ENCODE measurements around the gene UEVLD. TPM values are rescaled to one million over a fixed set of nuclear protein-coding genes. Genes with fewer than 3 reads are reported as not detected.

Gene UEVLD
- total and polyA plus RNA-seq, 2 donors (not counting 1 experiment from before 2014, with no cell fraction given): 6.3 to 12.8 TPM

DNA sequence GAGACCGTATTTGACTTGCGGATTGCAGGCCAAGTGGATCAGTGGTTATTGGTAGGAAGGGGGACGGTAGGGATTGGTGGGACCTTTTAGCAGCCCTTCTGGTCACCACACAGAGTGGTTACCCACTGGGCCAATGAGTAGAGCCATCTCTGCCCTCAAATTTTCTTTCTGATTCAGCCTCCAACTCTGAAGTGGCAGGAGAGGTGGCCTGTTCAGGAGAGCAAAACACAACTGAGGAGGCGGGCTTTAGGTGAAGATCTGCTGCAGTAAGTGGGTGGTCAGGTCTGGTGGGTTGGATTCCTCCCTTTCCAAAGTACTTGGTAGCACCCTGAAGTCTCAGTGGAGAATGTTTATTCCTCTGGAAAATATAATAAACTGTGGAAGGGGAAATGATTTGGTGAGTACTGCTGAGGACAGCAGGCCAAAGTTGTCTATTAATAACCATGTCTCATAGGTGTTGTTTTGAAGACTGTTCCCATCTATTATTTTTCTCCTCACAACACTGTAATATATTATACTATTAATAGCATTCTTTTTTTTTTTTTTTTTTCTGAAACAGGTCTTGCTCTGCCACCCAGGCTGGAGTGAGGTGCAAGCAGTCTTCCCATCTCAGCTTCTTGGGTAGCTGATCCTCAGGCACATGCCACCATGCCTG, 12.5 kb upstream of the UEVLD start:
- Mint-ChIP-seq H3K4me1 (no peaks in the 10 kb centered on the region), H3K27me3 (no peaks in the 10 kb centered on the region), H3K4me3 (no peak overlapping the region), H3K27ac (no peak overlapping the region), H3K9me3 (ENCODE audit: insufficient read depth) (no peaks in the 10 kb centered on the region)
- Histone ChIP-seq H3K4me3 (ENCODE audit: control extremely low read depth in 1 of 5, extremely low read depth in 1 of 5, insufficient read depth in 1 of 5, low read depth in 2 of 5, low read length in 4 of 5) (no peak overlapping the region), H4K20me1 (ENCODE audit: control insufficient read depth, insufficient read depth, low read length, poor library complexity, severe bottlenecking) (no peaks in the 10 kb centered on the region), H3K36me3 (replicated peaks in 1 of 2; ENCODE audit: control extremely low read depth in 1 of 2, control insufficient read depth in 1 of 2, extremely low read depth in 1 of 2, insufficient read depth in 2 of 2, low read length in 1 of 2) (peaks cover 0 to 2% of the 10 kb centered on the region in 2 experiments), H2AFZ (ENCODE audit: insufficient read depth, low read depth, low read length, poor library complexity, severe bottlenecking) (no peak overlapping the region), H3K9me3 (ENCODE audit: control extremely low read depth in 1 of 3, control insufficient read depth in 2 of 3, insufficient read depth in 1 of 3, low read length in 2 of 3) (no peaks in the 10 kb centered on the region), H3K27me3 (replicated peaks in 1 of 4; ENCODE audit: control extremely low read depth in 1 of 4, control insufficient read depth in 3 of 4, insufficient read depth in 4 of 4, low read length in 3 of 4) (no peaks in the 10 kb centered on the region), H3K4me2 (replicated peaks; ENCODE audit: low read depth, low read length, poor library complexity, severe bottlenecking) (no peak overlapping the region), H3K79me2 (ENCODE audit: control insufficient read depth, insufficient read depth, low read length) (no peaks in the 10 kb centered on the region), H3K27ac (ENCODE audit: low read length in 2 of 2) (no peak overlapping the region), H3K4me1 (ENCODE audit: control insufficient read depth in 2 of 2, insufficient read depth in 2 of 2, low read length in 2 of 2) (no peaks in the 10 kb centered on the region), H3K9ac (ENCODE audit: low read length) (no peak overlapping the region)
- POLR2A ChIA-PET: no interaction called here
- WGBS (ENCODE audit: insufficient coverage): 100% methylated on average over 3 of the region's 4 CpGs
- TF ChIP-seq, protein P1, sequence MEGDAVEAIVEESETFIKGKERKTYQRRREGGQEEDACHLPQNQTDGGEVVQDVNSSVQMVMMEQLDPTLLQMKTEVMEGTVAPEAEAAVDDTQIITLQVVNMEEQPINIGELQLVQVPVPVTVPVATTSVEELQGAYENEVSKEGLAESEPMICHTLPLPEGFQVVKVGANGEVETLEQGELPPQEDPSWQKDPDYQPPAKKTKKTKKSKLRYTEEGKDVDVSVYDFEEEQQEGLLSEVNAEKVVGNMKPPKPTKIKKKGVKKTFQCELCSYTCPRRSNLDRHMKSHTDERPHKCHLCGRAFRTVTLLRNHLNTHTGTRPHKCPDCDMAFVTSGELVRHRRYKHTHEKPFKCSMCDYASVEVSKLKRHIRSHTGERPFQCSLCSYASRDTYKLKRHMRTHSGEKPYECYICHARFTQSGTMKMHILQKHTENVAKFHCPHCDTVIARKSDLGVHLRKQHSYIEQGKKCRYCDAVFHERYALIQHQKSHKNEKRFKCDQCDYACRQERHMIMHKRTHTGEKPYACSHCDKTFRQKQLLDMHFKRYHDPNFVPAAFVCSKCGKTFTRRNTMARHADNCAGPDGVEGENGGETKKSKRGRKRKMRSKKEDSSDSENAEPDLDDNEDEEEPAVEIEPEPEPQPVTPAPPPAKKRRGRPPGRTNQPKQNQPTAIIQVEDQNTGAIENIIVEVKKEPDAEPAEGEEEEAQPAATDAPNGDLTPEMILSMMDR (IDR thresholded peaks at IDR 0.05): no peak
- no peak for TF ChIP-seq EZH2 (IDR thresholded peaks at IDR 0.05; ENCODE audit: borderline replicate concordance, insufficient read depth, low read depth, low read length, poor library complexity, severe bottlenecking)
- DNase-seq (no peak), ATAC-seq (ENCODE audit: low read depth) (no peak)
- intact Hi-C loops (cut with micrococcal nuclease): no loop called here
- CTCF ChIA-PET: no interaction called here

DNA sequence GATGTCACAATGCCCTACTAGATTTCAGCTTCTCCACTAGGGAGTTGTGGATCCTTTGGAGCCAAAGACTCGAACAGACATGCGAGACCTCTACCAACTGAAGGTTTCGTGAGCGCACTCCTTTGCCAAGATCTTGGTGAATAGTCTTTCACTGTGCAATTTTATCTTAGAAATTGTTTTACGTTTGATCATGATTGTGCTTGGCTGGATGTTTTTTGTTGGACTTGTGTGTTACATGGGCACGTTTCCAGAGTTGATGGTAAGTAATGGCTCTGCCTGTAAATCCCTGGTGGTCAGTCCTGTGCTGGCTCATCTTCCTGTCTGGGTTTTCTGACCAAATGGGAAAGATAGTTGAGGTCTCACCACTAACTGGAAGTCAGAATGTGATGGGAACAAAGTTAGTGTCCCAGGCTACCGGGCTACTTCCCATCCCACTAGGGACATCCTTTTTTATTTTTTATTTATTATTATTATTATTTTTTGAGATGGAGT, 11.3 kb upstream of the UEVLD start, which contains the start of gene MISFA:
TSS of gene MISFA (plus strand) at position 51 of the 492 bp plus-strand sequence. CDS start at position 191, 140 bp downstream.
- CTCF ChIA-PET: no interaction called here
- Mint-ChIP-seq H3K9me3 (ENCODE audit: insufficient read depth) (no peaks in the 10 kb centered on the region), H3K4me1 (no peaks in the 10 kb centered on the region), H3K27me3 (no peaks in the 10 kb centered on the region), H3K27ac (no peak within 1 kb of the TSS), H3K4me3 (no peak within 1 kb of the TSS)
- intact Hi-C loops (cut with micrococcal nuclease): no loop called here
- ATAC-seq (ENCODE audit: low read depth): no peak
- H3K4me2 ChIP-seq (replicated peaks; ENCODE audit: low read depth, low read length, poor library complexity, severe bottlenecking): no peak within 1 kb of the TSS
- no peak within 1 kb of the TSS for H2AFZ ChIP-seq (ENCODE audit: insufficient read depth, low read depth, low read length, poor library complexity, severe bottlenecking)
- no peaks in the 10 kb centered on the region for H3K27me3 ChIP-seq (replicated peaks in 1 of 4; ENCODE audit: control extremely low read depth in 1 of 4, control insufficient read depth in 3 of 4, insufficient read depth in 4 of 4, low read length in 3 of 4)
- H3K79me2 ChIP-seq (ENCODE audit: control insufficient read depth, insufficient read depth, low read length): no peaks in the 10 kb centered on the region
- H3K27ac ChIP-seq (ENCODE audit: low read length in 2 of 2): no peak within 1 kb of the TSS
- POLR2A ChIA-PET: no interaction called here
- no peaks in the 10 kb centered on the region for H4K20me1 ChIP-seq (ENCODE audit: control insufficient read depth, insufficient read depth, low read length, poor library complexity, severe bottlenecking)
- H3K9me3 ChIP-seq (ENCODE audit: control extremely low read depth in 1 of 3, control insufficient read depth in 2 of 3, insufficient read depth in 1 of 3, low read length in 2 of 3): no peaks in the 10 kb centered on the region
- no peak for DNase-seq
- no peak for TF ChIP-seq EZH2 (IDR thresholded peaks at IDR 0.05; ENCODE audit: borderline replicate concordance, insufficient read depth, low read depth, low read length, poor library complexity, severe bottlenecking)
- TF ChIP-seq, protein P1 (IDR thresholded peaks at IDR 0.05): no peak
- no peaks in the 10 kb centered on the region for H3K36me3 ChIP-seq (replicated peaks in 1 of 2; ENCODE audit: control extremely low read depth in 1 of 2, control insufficient read depth in 1 of 2, extremely low read depth in 1 of 2, insufficient read depth in 2 of 2, low read length in 1 of 2)
- no peak within 1 kb of the TSS for H3K4me3 ChIP-seq (ENCODE audit: control extremely low read depth in 1 of 5, extremely low read depth in 1 of 5, insufficient read depth in 1 of 5, low read depth in 2 of 5, low read length in 4 of 5)
- 97% methylated on average over 6 of the region's 7 CpGs for whole genome bisulfite sequencing (ENCODE audit: insufficient coverage)
- no peaks in the 10 kb centered on the region for H3K4me1 ChIP-seq (ENCODE audit: control insufficient read depth in 2 of 2, insufficient read depth in 2 of 2, low read length in 2 of 2)
- no peak within 1 kb of the TSS for H3K9ac ChIP-seq (ENCODE audit: low read length)

Data from B cell (primary cell).